Coronary artery (tissue), 2 donors: ENCODE data around the gene CHRNB2.
A peak's percentile ranks its signal among the peaks of the same experiment; 100 is the strongest.

ENCODE experiments used
- DNase-seq: peaks from one replicate; pipeline ENCODE4 v3.0.0-alpha.2; 2017; ENCODE audit warnings: low spot score
- H3K27ac ChIP-seq, 2 donors: fragments of 200-600 bp; sonication (generic); one replicate each; pipeline ENCODE4 v1.5.1; 2016 to 2019
- H3K4me3 ChIP-seq: fragments of 200-600 bp; sonication (generic); 2 replicates; pipeline ENCODE4 v1.5.1; 2016; ENCODE audit warnings: mild to moderate bottlenecking, moderate library complexity
- TF ChIP-seq, protein P1 (sequence below): fragments of 200-600 bp; sonication (generic); IDR thresholded peaks from one replicate; pipeline ENCODE4 v1.5.1; 2019; ENCODE audit warnings: antibody characterized with exemption

The CHRNB2 gene, protein sequence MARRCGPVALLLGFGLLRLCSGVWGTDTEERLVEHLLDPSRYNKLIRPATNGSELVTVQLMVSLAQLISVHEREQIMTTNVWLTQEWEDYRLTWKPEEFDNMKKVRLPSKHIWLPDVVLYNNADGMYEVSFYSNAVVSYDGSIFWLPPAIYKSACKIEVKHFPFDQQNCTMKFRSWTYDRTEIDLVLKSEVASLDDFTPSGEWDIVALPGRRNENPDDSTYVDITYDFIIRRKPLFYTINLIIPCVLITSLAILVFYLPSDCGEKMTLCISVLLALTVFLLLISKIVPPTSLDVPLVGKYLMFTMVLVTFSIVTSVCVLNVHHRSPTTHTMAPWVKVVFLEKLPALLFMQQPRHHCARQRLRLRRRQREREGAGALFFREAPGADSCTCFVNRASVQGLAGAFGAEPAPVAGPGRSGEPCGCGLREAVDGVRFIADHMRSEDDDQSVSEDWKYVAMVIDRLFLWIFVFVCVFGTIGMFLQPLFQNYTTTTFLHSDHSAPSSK

DNA sequence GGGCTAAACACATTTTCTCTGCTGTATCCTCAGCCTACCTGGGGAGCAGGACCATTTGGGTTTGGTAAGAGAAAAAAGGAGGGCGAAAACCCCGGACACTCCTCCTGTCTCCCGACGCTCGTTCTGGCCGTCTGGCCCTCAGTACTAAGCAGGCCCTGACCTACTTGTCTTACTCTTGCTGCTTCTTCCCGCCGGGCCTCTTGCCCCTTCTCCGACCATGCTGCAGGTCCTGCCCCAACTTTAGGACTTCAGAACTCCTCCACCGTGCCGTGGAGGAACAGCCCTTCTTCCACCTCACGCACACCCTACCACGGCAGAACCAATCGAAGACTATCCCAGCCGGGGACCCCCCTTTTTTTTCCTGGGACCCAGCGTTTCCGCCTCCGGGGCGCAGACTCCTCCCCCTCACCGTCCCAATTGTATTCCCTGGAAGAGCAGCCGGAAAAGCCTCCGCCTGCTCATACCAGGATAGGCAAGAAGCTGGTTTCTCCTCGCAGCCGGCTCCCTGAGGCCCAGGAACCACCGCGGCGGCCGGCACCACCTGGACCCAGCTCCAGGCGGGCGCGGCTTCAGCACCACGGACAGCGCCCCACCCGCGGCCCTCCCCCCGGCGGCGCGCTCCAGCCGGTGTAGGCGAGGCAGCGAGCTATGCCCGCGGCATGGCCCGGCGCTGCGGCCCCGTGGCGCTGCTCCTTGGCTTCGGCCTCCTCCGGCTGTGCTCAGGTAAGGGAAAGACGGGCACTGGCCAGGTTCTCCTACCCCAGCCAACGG is at the start of gene CHRNB2:
TSS of gene CHRNB2 (plus strand) at position 393 of the 771 bp plus-strand sequence. CDS start at position 660, 267 bp downstream.
- H3K27ac ChIP-seq: no peak within 1 kb of the TSS
- H3K4me3 ChIP-seq: peak within 1 kb of the TSS; percentile 58
- TF ChIP-seq, protein P1, sequence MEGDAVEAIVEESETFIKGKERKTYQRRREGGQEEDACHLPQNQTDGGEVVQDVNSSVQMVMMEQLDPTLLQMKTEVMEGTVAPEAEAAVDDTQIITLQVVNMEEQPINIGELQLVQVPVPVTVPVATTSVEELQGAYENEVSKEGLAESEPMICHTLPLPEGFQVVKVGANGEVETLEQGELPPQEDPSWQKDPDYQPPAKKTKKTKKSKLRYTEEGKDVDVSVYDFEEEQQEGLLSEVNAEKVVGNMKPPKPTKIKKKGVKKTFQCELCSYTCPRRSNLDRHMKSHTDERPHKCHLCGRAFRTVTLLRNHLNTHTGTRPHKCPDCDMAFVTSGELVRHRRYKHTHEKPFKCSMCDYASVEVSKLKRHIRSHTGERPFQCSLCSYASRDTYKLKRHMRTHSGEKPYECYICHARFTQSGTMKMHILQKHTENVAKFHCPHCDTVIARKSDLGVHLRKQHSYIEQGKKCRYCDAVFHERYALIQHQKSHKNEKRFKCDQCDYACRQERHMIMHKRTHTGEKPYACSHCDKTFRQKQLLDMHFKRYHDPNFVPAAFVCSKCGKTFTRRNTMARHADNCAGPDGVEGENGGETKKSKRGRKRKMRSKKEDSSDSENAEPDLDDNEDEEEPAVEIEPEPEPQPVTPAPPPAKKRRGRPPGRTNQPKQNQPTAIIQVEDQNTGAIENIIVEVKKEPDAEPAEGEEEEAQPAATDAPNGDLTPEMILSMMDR: no peak
- DNase-seq: peak; percentile 82

DNA sequence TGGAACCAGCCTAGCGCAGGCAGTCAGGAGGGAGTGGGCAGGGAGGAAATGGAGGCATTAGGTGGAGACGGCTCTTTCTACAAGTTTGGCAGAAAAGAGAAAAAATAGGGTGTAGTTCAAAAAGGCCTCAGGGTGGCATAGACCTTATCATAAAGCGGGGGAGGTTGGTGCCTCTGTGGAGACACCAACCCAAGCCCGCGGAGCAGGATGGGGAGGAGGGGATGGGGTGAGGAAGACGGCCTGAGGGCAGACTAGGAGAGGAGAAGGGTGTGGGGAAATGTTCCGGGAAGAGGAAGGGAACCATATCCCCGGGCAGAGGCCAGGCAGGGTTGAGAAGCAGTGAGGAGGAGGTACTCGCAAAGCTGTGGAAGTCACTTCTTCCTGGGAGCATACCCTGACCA is 48.0 kb upstream of the CHRNB2 start:
- TF ChIP-seq, protein P1: no peak
- no peak overlapping the region for H3K4me3 ChIP-seq
- DNase-seq: no peak
- H3K27ac ChIP-seq: peak overlapping the region in 1 of 2 donors; percentile 56

DNA sequence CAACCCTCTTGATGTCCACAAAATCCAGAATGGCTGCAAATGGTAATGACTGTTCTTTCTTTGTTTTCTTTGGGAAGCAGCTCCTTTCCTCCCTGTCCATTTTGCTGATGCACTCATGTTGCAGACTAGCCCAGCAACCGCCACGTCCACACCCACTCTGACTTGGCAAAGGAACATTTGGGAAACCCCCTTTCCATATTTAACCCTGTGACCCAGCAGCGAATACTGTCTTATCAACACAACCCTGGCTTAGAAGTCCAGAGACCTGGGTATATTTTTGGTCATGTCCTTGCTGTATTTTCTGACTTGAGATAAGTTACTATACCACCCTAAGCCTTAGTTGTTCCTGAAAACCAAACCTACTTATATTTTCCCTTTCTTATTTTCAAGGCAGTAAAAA is 47.2 kb upstream of the CHRNB2 start:
- TF ChIP-seq, protein P1: no peak
- no peak overlapping the region for H3K4me3 ChIP-seq
- peak overlapping the region in 1 of 2 donors; percentile 56 for H3K27ac ChIP-seq
- no peak for DNase-seq

DNA sequence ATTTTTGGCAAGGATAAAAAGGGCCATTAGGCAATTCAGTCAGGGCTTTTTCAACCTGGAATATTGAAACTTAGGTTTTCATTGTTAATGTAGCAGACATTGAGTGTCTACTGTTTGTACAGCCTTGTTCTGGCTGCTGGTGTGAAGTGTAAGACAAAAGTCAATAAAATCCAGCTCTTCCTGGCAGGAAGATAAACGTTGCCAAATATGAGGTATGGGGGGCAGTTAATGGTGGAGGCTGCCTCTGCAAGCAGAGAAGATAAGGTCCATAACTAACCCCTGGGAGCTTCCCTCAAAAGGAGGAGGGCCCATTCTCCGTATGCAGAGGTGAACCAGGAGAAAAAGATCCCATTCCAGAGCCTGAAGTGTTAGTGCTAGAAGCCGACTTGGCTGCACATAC is 45.9 kb upstream of the CHRNB2 start:
- DNase-seq: no peak
- H3K27ac ChIP-seq: no peak overlapping the region
- H3K4me3 ChIP-seq: no peak overlapping the region
- TF ChIP-seq, protein P1: no peak

DNA sequence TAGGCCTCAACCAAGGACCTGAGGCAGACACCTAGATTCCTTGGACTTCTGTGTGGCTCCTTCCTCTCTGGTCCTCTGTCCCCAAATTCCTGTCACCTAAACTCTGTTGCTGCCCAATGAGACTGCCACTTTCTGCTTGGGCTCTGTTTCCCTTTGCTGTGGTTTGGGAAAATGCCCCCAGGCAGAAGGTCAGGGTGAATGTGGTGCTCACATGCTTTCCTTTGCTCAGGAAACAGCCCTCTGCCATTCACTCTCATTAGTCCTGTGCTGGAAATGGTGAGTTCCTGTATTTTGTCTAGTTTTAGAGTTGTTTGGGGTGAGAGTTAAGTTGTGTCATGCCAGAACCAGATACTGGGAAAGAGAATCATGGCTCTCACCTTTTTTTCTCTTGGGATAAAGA is 42.7 kb upstream of the CHRNB2 start:
- DNase-seq: no peak
- TF ChIP-seq, protein P1: no peak
- Histone ChIP-seq H3K4me3 (no peak overlapping the region), H3K27ac (no peak overlapping the region)

DNA sequence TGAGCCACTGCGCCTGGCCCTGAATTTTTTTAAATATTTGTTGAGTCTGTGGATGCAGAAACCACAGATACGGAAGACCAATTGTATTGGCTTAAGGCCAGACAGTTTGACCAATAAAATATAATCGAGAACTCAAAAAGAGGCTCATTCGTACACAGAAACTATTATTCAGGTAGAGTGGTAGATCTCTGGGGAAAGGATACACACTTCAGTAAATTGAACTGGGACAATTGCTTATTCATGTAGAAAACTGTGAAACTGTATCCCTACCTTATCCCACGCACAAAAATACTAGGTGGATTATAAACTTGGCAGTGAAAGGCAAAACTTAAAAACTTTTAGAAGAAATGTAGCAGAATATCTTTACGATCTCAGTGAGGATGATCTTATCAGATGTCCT is 40.4 kb upstream of the CHRNB2 start:
- no peak overlapping the region for H3K27ac ChIP-seq
- no peak for DNase-seq
- TF ChIP-seq, protein P1: no peak
- H3K4me3 ChIP-seq: no peak overlapping the region
